Sigmoid colon (tissue), 7 donors: Measurements from ENCODE around the gene MOB2. TPM values are rescaled to one million over a fixed set of nuclear protein-coding genes. Genes with fewer than 3 reads are reported as not detected.
A peak's percentile ranks its signal among the peaks of the same experiment; 100 is the strongest.

ENCODE experiments used
- DNase-seq: peaks from one replicate; pipeline ENCODE4 v3.0.0-alpha.2; 2019
- H3K27ac ChIP-seq, 4 donors: fragments of 200-600 bp; sonication (generic); one replicate each; pipeline ENCODE4 v1.5.1; 2016 to 2019; ENCODE audit warnings: mild to moderate bottlenecking in 1 of 4
- H3K27me3 ChIP-seq, 3 donors: fragments of 200-600 bp; sonication (generic); one replicate each; pipeline ENCODE4 v1.5.1; 2019; ENCODE audit warnings: mild to moderate bottlenecking in 1 of 3
- H3K36me3 ChIP-seq, 4 donors: fragments of 200-600 bp; sonication (generic); one replicate each; pipeline ENCODE4 v1.5.1; 2016 to 2019
- H3K4me1 ChIP-seq, 4 donors: fragments of 200-600 bp; sonication (generic); one replicate each; pipeline ENCODE4 v1.5.1; 2017 to 2019
- H3K4me3 ChIP-seq, 4 donors: fragments of 200-600 bp; sonication (generic); one replicate each; pipeline ENCODE4 v1.5.1; 2017 to 2019; ENCODE audit warnings: mild to moderate bottlenecking in 2 of 4, moderate library complexity in 1 of 4
- H3K9me3 ChIP-seq, 4 donors: fragments of 200-600 bp in 3 of 4; sonication (generic) in 3 of 4; one replicate each; pipeline versions ENCODE4 v1.5.1 to v1.6.1; 2013 to 2019
- EP300 ChIP-seq, 4 donors: sonication (generic); formaldehyde crosslinking; IDR thresholded peaks; one replicate each; pipeline ENCODE4 v1.6.1; 2017; ENCODE audit warnings: antibody characterized with exemption in 4 of 4
- POLR2A ChIP-seq, 2 donors: fragments of 450-650 bp; IDR thresholded peaks; one replicate each; pipeline ENCODE4 v1.6.1; 2016; ENCODE audit warnings: antibody characterized with exemption in 2 of 2, mild to moderate bottlenecking in 2 of 2, moderate library complexity in 2 of 2
- POLR2AphosphoS5 ChIP-seq, 4 donors: sonication (generic); formaldehyde crosslinking; IDR thresholded peaks; one replicate each; pipeline ENCODE4 v1.6.1; 2017; ENCODE audit warnings: antibody characterized with exemption in 4 of 4
- WGBS, 2 donors: extraction: QIAGEN DNeasy Blood & Tissue Kit; methylation state at CpG; one replicate each; pipeline ENCODE4 v1.1.7; 2013; 5-methylcytosine and 5-hydroxymethylcytosine counted together
- intact Hi-C: fragments of 100-400 bp; cut with DNase I; formaldehyde crosslinking; loops from one replicate; pipeline ENCODE4 v1.15.1; 2023
- polyA plus RNA-seq, 3 donors: library from polyadenylated mRNA; stranded (reverse); fragments of 200-250 nt; gene quantifications; one replicate each; pipeline ENCODE4 v1.2.3, GENCODE V29; 2013
- total RNA-seq, 4 donors: library from RNA; depleted of rRNA; stranded (reverse); fragments of >200 nt; gene quantifications; one replicate each; pipeline ENCODE4 v1.1.0, GENCODE V29; 2016
- TF ChIP-seq, protein P1 (sequence below), 4 experiments: fragments of 450-650 bp in 3 of 4; fragments of 200-600 bp in 1 of 4; IDR thresholded peaks; one replicate each; pipeline ENCODE4 v1.5.1; 2016 to 2019; ENCODE audit warnings: antibody characterized with exemption in 4 of 4, mild to moderate bottlenecking in 3 of 4, moderate library complexity in 2 of 4
- donor health status: healthy with polysubstance abuse.
- donor health status: Bipolar disorder and iron deficiency.
- donor health status: healthy.

MOB2 gene
- total and polyA plus RNA-seq, 7 donors: 46.2 to 88.9 (median 68.6) TPM

DNA sequence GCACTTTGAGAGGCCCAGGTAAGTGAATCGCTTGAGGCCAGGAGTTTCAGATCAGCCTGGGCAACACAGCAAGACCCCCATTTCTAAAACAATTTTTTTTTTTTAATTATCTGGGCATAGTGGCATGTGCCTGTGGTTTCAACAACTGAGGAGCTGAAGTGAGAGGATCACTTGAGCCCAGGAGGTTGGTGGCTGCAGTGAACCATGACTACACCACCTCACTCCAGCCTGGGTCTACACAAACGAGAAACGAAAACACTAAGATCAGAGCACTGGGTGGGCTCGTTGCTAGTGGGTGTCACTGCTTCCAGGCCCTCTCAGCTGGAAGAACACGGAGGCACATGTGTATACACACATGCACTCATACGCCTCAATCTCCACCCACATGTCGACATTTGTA is 4.1 kb upstream of the MOB2 start:
- 79 to 82% methylated on average over 7 of the region's 7 CpGs for WGBS, 2 donors
- Histone ChIP-seq H3K27ac (no peak overlapping the region), H3K4me1 (peaks cover 0 to 49% (median 37%) of the 10 kb centered on the region in 4 donors)

GRCh38 chr11:1488575-1489180 is 2.1 kb upstream of the MOB2 start:
- 84 to 93% methylated on average over 20 of the region's 20 CpGs for WGBS, 2 donors
- Histone ChIP-seq H3K4me1 (peaks cover 0 to 68% (median 52%) of the 10 kb centered on the region in 4 donors), H3K9me3 (no peaks in the 10 kb centered on the region), H3K36me3 (no peaks in the 10 kb centered on the region), H3K27ac (peak overlapping the region; percentile 92 to 96 (median 94)), H3K4me3 (no peak overlapping the region), H3K27me3 (no peaks in the 10 kb centered on the region)
- peak; percentile 63 for DNase-seq
- TF ChIP-seq POLR2AphosphoS5 (IDR thresholded peaks at IDR 0.05) (no peak), EP300 (IDR thresholded peaks at IDR 0.05) (no peak), POLR2A (IDR thresholded peaks at IDR 0.05) (no peak)
- TF ChIP-seq, protein P1, sequence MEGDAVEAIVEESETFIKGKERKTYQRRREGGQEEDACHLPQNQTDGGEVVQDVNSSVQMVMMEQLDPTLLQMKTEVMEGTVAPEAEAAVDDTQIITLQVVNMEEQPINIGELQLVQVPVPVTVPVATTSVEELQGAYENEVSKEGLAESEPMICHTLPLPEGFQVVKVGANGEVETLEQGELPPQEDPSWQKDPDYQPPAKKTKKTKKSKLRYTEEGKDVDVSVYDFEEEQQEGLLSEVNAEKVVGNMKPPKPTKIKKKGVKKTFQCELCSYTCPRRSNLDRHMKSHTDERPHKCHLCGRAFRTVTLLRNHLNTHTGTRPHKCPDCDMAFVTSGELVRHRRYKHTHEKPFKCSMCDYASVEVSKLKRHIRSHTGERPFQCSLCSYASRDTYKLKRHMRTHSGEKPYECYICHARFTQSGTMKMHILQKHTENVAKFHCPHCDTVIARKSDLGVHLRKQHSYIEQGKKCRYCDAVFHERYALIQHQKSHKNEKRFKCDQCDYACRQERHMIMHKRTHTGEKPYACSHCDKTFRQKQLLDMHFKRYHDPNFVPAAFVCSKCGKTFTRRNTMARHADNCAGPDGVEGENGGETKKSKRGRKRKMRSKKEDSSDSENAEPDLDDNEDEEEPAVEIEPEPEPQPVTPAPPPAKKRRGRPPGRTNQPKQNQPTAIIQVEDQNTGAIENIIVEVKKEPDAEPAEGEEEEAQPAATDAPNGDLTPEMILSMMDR (IDR thresholded peaks at IDR 0.05): no peak
- intact Hi-C loops: loop anchor here (2.0 kb wide), 1 partner anchor 14 kb away; no protein-coding TSS in a partner anchor

More for the DNA sequence above, 4.1 kb upstream of the MOB2 start:
- H3K9me3 ChIP-seq: no peaks in the 10 kb centered on the region
- H3K36me3 ChIP-seq: no peaks in the 10 kb centered on the region
- DNase-seq: peak; percentile 46
- intact Hi-C loops: no loop called here
- H3K27me3 ChIP-seq: no peaks in the 10 kb centered on the region
- H3K4me3 ChIP-seq: no peak overlapping the region
- TF ChIP-seq POLR2A (IDR thresholded peaks at IDR 0.05) (no peak), EP300 (IDR thresholded peaks at IDR 0.05) (no peak), POLR2AphosphoS5 (IDR thresholded peaks at IDR 0.05) (no peak)
- TF ChIP-seq, protein P1 (IDR thresholded peaks at IDR 0.05): no peak

DNA sequence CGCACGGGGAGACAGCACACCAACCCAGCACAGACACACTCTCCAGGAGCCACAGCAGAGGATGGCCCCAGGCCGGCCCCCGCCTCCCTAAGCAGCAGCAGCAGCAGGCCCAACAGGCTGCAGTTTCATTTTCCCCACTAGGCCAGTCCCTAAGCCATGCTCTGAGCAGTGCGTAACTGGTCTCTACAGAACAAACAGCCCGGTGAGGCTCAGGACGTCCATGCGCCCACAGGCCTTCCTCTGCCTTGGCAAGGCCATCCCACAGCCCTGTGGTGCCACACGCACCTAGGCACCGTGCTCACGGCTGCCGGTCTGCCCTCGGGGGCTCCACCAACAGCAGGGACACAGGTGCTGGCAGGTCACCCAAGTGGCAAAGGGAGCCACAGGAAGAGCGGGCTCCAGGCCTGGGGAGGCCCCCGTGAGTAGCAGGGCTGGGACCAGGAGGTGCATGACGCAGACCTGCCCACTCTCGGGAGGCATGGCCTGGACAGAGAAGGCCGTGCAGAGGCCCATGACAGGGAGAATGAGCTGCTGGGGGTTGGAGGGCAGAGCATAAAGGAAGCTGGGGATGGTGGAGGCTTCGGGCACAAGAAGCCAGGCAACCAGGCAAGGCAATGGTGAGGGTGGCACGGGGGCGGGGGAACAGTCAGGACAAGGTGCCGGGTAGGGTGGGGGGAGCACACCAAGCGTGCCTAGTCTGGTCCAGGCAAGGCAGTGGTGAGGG is 1.4 kb upstream of the MOB2 start:
- WGBS, 2 donors: 82 to 86% methylated on average over 23 of the region's 23 CpGs

DNA sequence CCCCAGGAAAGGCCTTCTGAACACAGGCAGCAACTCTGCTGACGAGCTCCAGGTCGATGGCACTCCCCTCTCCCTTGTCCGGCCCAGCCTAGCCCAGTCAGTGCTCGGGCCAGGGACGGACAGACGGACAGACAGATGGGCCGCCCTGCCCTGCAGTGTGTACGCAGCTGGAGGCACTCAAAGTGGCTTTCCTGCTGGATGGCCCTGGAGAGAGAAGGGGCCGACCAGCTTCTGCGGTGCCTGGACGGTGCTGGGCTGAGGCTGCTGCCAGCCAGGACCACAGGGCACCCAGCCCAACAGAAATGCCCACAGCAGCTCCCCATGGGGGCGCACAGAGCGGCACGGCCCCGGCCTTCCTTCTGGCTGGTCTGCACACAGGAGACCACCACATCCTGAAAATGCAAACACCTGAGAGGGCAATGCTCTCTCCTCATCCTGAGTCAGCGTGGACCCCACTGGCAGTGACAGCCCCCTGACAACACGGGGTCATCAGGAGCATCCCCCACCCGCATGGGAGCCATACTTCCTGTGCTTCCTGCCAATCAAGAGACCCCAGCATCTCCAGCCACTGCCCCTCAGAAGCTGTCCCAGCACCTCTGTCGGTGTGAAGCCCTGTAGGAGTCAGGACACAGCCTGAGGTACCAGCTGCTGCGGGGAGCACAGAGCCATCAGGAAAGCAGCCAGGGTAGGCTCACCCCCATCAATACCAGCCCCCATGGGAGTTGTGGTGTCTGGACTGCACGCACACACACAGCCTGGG is 692 bp upstream of the MOB2 start:
- intact Hi-C loops: no loop called here
- DNase-seq: peak; percentile 74
- H3K9me3 ChIP-seq: no peaks in the 10 kb centered on the region
- peaks cover 0 to 77% (median 63%) of the 10 kb centered on the region in 4 donors for H3K4me1 ChIP-seq
- H3K4me3 ChIP-seq: peak overlapping the region in 3 of 4 donors; percentile 52 to 57 (median 56)
- no peaks in the 10 kb centered on the region for H3K36me3 ChIP-seq
- peak overlapping the region; percentile 92 to 96 (median 94) for H3K27ac ChIP-seq
- WGBS, 2 donors: 55 to 73% methylated on average over 21 of the region's 21 CpGs
- TF ChIP-seq EP300 (IDR thresholded peaks at IDR 0.05) (no peak), POLR2AphosphoS5 (IDR thresholded peaks at IDR 0.05) (peak in 2 of 4 donors; percentile 4 to 12), POLR2A (IDR thresholded peaks at IDR 0.05) (no peak)
- TF ChIP-seq, protein P1 (IDR thresholded peaks at IDR 0.05): no peak
- no peaks in the 10 kb centered on the region for H3K27me3 ChIP-seq

More for the DNA sequence above, 1.4 kb upstream of the MOB2 start:
- Histone ChIP-seq H3K4me1 (peaks cover 0 to 75% (median 59%) of the 10 kb centered on the region in 4 donors), H3K4me3 (peak overlapping the region in 2 of 4 donors; percentile 3 to 4), H3K27me3 (no peaks in the 10 kb centered on the region), H3K36me3 (no peaks in the 10 kb centered on the region), H3K9me3 (no peaks in the 10 kb centered on the region), H3K27ac (peak overlapping the region; percentile 92 to 96 (median 94))
- intact Hi-C loops: loop anchor here (2.0 kb wide), 1 partner anchor 15 kb away; no protein-coding TSS in a partner anchor
- TF ChIP-seq, protein P1 (IDR thresholded peaks at IDR 0.05): peak in 3 of 4 experiments; percentile 19 to 59 (median 30)
- TF ChIP-seq EP300 (IDR thresholded peaks at IDR 0.05) (no peak), POLR2AphosphoS5 (IDR thresholded peaks at IDR 0.05) (peak in 2 of 4 donors; percentile 30 to 61), POLR2A (IDR thresholded peaks at IDR 0.05) (no peak)
- DNase-seq: peak; percentile 79
